Stimulated activated CD4-positive, alpha-beta T cell treated with anti-CD3 and anti-CD28 coated beads, Interleukin-1b, Interleukin-23, amount 100 ng/mL, for 24 hours (primary cell): Measurements from ENCODE around the gene PAPPA2.
"Not testable (repeated sequence)": the region's sequence is repeated elsewhere in the genome, so short reads cannot be mapped to it uniquely, and the experiment has no call there.

Experiments
- DNase-seq, 4 experiments: peaks; one replicate each; pipeline ENCODE4 v3.0.0-alpha.2; 2020; ENCODE audit warnings: low read depth in 4 of 4, low spot score in 1 of 4

The PAPPA2 gene

GRCh38 chr1:176462674-176463378 is at the start of gene PAPPA2:
Gene PAPPA2 (plus strand): TSS chr1:176463175. CDS start chr1:176556323, 93,148 bp downstream.
- no peak for DNase-seq

GRCh38 chr1:176416777-176417176 is 46.2 kb upstream of the PAPPA2 start:
- DNase-seq, result no peak

GRCh38 chr1:176419608-176420007 is 43.4 kb upstream of the PAPPA2 start:
- DNase-seq, result not testable (repeated sequence)

GRCh38 chr1:176434234-176434633 is 28.7 kb upstream of the PAPPA2 start:
- no peak for DNase-seq

GRCh38 chr1:176436251-176436650 is 26.7 kb upstream of the PAPPA2 start:
- DNase-seq, result no peak

- DNase-seq, result no peak
Measured at GRCh38 chr1:176440176-176440575, 22.8 kb upstream of the PAPPA2 start.

GRCh38 chr1:176444286-176444685 is 18.7 kb upstream of the PAPPA2 start:
- no peak for DNase-seq

- no peak for DNase-seq
Measured at GRCh38 chr1:176445402-176445801, 17.6 kb upstream of the PAPPA2 start.

- no peak for DNase-seq
Measured at GRCh38 chr1:176448340-176448739, 14.6 kb upstream of the PAPPA2 start.

GRCh38 chr1:176450526-176450925 is 12.4 kb upstream of the PAPPA2 start:
- no peak for DNase-seq

GRCh38 chr1:176451741-176452140 is 11.2 kb upstream of the PAPPA2 start:
- DNase-seq, result not testable (repeated sequence)

- DNase-seq, result no peak
Measured at GRCh38 chr1:176456795-176457194, 6.2 kb upstream of the PAPPA2 start.

- no peak for DNase-seq
Measured at GRCh38 chr1:176460544-176461336, 2.2 kb upstream of the PAPPA2 start.

- DNase-seq, result no peak
Measured at GRCh38 chr1:176461576-176461975, 1.4 kb upstream of the PAPPA2 start.

- DNase-seq, result no peak
Measured at GRCh38 chr1:176466514-176466913, 3.5 kb downstream of the PAPPA2 start.

- no peak for DNase-seq
Measured at GRCh38 chr1:176469450-176470010, 6.6 kb downstream of the PAPPA2 start.

GRCh38 chr1:176471338-176472121 is 8.6 kb downstream of the PAPPA2 start:
- no peak for DNase-seq

- no peak for DNase-seq
Measured at GRCh38 chr1:176479971-176480370, 17.0 kb downstream of the PAPPA2 start.

- DNase-seq, result no peak
Measured at GRCh38 chr1:176480750-176481149, 17.8 kb downstream of the PAPPA2 start.

- DNase-seq, result no peak
Measured at GRCh38 chr1:176485083-176485482, 22.1 kb downstream of the PAPPA2 start.

- no peak for DNase-seq
Measured at GRCh38 chr1:176494436-176494835, 31.5 kb downstream of the PAPPA2 start.
